Effector memory CD8-positive, alpha-beta T cell (primary cell): ENCODE data around the gene STX11.
"Not testable (repeated sequence)": the region's sequence is repeated elsewhere in the genome, so short reads cannot be mapped to it uniquely, and the experiment has no call there.

Experiments used
- ATAC-seq: fragments of 150-1000 bp; cut with Tn5 transposase; replicated peaks from 2 replicates; pipeline ENCODE4 v1.10.0; 2021; ENCODE audit warnings: mild to moderate bottlenecking, moderate library complexity
- DNase-seq, 3 experiments: peaks; one replicate each; pipeline ENCODE4 v3.0.0; 2021
- H3K27ac Mint-ChIP-seq, 2 donors: one replicate each; pipeline ENCODE4 v1.8.0; 2022; ENCODE audit warnings: mild to moderate bottlenecking in 2 of 2, mixed read lengths in 2 of 2, moderate library complexity in 2 of 2
- H3K27me3 Mint-ChIP-seq, 2 donors: one replicate each; pipeline ENCODE4 v1.8.0; 2022; ENCODE audit warnings: mixed read lengths in 2 of 2
- H3K36me3 Mint-ChIP-seq: one replicate; pipeline ENCODE4 v1.8.0; 2022; ENCODE audit warnings: mild to moderate bottlenecking, moderate library complexity, mixed read lengths; ENCODE audit not compliant: insufficient read depth
- H3K4me1 Mint-ChIP-seq, 2 donors: one replicate each; pipeline ENCODE4 v1.8.0; 2022; ENCODE audit warnings: low read depth in 2 of 2, mixed read lengths in 2 of 2
- H3K4me3 Mint-ChIP-seq, 2 donors: one replicate each; pipeline ENCODE4 v1.8.0; 2022; ENCODE audit warnings: mild to moderate bottlenecking in 2 of 2, mixed read lengths in 2 of 2, moderate library complexity in 2 of 2
- H3K9me3 Mint-ChIP-seq, 2 donors: one replicate each; pipeline ENCODE4 v1.8.0; 2022; ENCODE audit warnings: mixed read lengths in 2 of 2

STX11 gene

DNA sequence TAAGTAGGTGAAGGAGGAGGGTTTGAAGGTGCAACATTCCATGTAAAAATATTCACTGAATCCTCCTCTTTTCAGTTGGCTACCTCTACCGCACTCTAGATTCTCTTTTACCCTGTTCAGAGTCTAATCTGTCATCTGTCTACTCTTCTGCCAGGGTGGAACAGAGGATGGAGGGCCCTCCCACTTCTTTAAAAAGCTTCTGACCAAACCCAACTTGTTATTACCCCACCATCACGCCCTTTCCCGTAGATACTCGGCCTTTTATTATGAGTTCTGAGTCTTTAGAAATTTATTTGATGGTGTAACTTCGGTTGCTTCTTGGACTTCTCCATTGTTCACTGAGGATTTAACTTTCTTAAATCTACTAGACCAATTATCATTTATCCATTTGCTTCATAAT, 11.7 kb downstream of the STX11 start:
- no peak overlapping the region for H3K27ac Mint-ChIP-seq
- ATAC-seq (no peak), DNase-seq (no peak)
- peaks cover 15 to 22% of the 10 kb centered on the region in 2 donors for H3K4me1 Mint-ChIP-seq
- no peak overlapping the region for H3K4me3 Mint-ChIP-seq
- no peaks in the 10 kb centered on the region for H3K9me3 Mint-ChIP-seq
- no peaks in the 10 kb centered on the region for H3K27me3 Mint-ChIP-seq
- H3K36me3 Mint-ChIP-seq = peaks cover 21% of the 10 kb centered on the region

DNA sequence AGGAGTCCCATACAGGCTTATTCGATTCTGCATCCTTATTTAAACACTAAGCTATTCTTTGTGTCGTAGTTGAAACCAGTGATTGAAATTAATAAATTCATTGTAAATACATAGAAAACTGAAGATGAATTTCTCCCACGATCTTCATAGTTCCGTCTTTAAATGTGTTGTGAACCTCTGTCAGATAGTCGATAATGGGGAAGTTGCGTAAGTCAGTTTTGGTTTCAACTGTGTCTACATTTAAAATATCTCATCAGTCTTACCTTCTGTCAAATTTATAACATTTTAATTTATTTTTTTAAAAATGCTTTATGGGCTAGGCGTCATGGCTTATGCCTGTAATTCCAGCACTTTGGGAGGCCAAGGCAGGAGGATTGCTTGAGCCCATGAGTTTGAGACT, 12.7 kb downstream of the STX11 start:
- Mint-ChIP-seq H3K4me1 (peaks cover 14 to 19% of the 10 kb centered on the region in 2 donors), H3K36me3 (peaks cover 12% of the 10 kb centered on the region), H3K27me3 (no peaks in the 10 kb centered on the region), H3K4me3 (no peak overlapping the region), H3K9me3 (no peaks in the 10 kb centered on the region), H3K27ac (no peak overlapping the region)
- no peak for ATAC-seq
- no peak for DNase-seq

DNA sequence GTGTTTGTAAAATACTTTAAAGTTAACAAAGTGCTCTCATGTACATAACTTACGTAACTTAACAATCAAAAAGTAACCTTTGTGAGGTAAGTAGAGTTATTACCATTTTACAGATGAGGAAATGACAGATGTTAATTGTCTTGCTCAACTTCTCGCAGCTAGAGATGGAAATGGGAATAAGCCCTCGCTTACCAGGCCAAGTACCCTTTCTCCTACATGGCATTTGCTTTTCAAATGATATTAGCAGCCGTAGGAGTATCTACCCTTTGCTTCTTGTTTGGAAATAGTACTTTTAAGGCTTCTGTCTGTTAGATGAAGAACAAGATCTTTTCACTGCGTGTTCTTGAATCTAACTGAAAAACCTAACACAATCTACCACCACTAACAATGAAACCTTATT, 15.5 kb downstream of the STX11 start:
- Mint-ChIP-seq H3K4me1 (peaks cover 18 to 19% of the 10 kb centered on the region in 2 donors), H3K36me3 (peaks cover 22% of the 10 kb centered on the region), H3K9me3 (no peaks in the 10 kb centered on the region), H3K4me3 (no peak overlapping the region), H3K27ac (no peak overlapping the region), H3K27me3 (no peaks in the 10 kb centered on the region)
- ATAC-seq = no peak
- no peak for DNase-seq

DNA sequence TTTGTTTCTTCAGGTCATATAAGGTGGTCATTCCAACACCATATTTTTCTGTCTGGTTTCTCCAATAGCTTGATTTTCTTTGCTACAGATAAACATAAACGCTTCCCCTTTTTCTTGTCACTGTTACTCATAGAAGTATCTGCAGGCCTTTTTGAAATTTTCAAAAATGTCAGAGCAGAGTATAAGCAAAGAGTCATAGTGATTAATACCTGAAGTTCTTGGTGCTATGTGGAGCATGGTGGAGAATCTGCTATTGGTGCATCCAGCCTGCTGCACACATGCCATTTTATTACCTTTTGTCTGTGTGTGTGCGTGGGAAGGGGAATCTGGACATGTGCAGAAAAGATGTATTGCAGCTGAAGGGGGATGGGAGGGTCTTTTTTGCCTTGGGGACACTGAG, 19.7 kb downstream of the STX11 start:
- no peak overlapping the region for H3K4me3 Mint-ChIP-seq
- H3K27me3 Mint-ChIP-seq = no peaks in the 10 kb centered on the region
- no peak for ATAC-seq
- peaks cover 14 to 22% of the 10 kb centered on the region in 2 donors for H3K4me1 Mint-ChIP-seq
- H3K9me3 Mint-ChIP-seq = no peaks in the 10 kb centered on the region
- peaks cover 29% of the 10 kb centered on the region for H3K36me3 Mint-ChIP-seq
- DNase-seq = no peak
- peak overlapping the region in 1 of 2 donors; percentile 16 for H3K27ac Mint-ChIP-seq

DNA sequence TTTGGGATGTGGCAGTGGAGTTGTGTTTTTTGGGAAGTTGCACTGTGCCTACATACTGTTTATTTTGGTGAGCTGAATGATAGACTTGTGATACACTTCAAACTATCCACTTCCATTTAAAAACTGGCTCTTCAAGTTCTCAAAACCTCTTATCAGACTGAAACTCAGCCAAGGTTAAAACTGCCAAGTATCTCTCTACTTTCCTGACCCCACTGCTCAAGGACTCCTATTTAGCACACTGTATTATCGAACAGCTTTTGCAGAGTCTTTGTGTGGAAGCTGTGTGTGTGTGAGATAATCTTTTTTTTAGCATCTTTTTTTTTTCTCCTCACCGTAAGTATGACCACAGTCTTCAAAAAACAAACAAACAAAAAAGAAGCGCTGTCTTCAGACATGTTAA, 21.1 kb downstream of the STX11 start:
- H3K36me3 Mint-ChIP-seq = peaks cover 36% of the 10 kb centered on the region

DNA sequence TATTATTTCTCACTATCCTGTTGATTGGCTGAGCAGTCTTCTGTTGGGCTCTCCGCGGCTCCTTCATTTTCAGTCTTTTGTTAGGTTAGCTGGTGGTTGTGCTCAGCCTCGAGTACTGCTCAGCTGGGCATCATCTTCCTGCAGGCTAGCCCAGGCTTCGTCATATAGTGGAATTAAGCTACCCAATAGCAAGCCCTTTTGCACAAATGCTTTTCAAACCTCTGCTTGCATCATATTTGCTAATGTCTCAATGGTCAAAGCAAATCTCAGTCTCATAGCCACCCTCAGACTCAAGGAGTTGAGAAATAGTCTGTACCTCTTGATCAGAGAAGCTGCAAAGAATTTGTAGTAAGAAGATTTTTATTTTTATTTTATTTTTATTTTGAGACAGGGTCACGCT, 23.7 kb downstream of the STX11 start:
- no peak overlapping the region for H3K4me3 Mint-ChIP-seq
- H3K27ac Mint-ChIP-seq = peak overlapping the region in 1 of 2 donors; percentile 53
- ATAC-seq (no peak), DNase-seq (no peak)
- no peaks in the 10 kb centered on the region for H3K27me3 Mint-ChIP-seq
- H3K9me3 Mint-ChIP-seq = no peaks in the 10 kb centered on the region
- H3K36me3 Mint-ChIP-seq = peaks cover 29% of the 10 kb centered on the region
- peaks cover 10 to 38% of the 10 kb centered on the region in 2 donors for H3K4me1 Mint-ChIP-seq

More for the DNA sequence above, 21.1 kb downstream of the STX11 start:
- DNase-seq (no peak), ATAC-seq (no peak)
- Mint-ChIP-seq H3K27me3 (no peaks in the 10 kb centered on the region), H3K27ac (peak overlapping the region in 1 of 2 donors; percentile 54), H3K9me3 (no peaks in the 10 kb centered on the region), H3K4me3 (no peak overlapping the region), H3K4me1 (peaks cover 14 to 22% of the 10 kb centered on the region in 2 donors)

DNA sequence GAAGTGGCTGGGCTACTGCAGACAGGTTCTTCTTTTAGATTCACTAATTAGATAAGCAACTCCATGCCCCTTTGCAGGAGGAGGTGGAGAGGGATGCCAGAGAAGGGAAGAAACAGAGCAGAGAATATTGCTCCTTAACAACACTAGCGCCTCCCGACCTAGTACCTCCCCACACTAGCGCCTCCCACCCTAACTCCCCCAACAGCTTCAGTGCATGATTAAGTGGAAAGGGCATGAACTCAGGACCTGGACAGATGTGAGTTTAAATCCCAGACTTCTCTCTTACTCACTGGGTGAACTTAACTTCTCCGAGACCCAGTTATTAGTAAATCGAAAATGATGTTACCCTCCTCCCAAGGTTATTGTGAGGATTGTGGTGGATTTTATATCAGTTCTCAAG, 25.7 kb downstream of the STX11 start:
- no peak for DNase-seq
- no peak for ATAC-seq
- Mint-ChIP-seq H3K27me3 (no peaks in the 10 kb centered on the region), H3K4me1 (peaks cover 16 to 52% of the 10 kb centered on the region in 2 donors), H3K9me3 (no peaks in the 10 kb centered on the region), H3K36me3 (peaks cover 19% of the 10 kb centered on the region), H3K27ac (peak overlapping the region in 1 of 2 donors; percentile 47), H3K4me3 (no peak overlapping the region)

DNA sequence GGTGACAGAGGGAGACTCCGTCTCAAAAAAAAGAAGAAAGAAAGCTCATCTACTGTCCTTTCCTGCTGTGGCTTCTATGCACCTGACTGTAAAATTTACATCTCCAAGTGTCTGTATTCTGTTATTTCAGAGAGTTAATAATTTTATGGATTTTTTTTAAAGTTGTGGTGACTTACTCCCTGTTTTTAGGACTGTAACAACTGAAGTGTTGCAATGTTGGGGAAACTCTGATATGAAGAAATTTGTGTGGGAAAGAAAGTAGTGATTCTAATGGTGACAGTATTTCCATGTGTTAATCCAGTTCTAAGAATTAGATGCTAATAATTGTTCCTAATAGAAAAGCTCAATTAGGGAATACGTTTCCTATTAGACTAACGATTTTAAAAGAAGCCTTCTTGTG, 27.4 kb downstream of the STX11 start:
- no peaks in the 10 kb centered on the region for H3K9me3 Mint-ChIP-seq
- H3K4me3 Mint-ChIP-seq = no peak overlapping the region
- no peak for ATAC-seq
- no peak for DNase-seq
- no peaks in the 10 kb centered on the region for H3K27me3 Mint-ChIP-seq
- H3K4me1 Mint-ChIP-seq = peaks cover 19 to 53% of the 10 kb centered on the region in 2 donors
- H3K27ac Mint-ChIP-seq = peak overlapping the region in 1 of 2 donors; percentile 53
- peaks cover 24% of the 10 kb centered on the region for H3K36me3 Mint-ChIP-seq

DNA sequence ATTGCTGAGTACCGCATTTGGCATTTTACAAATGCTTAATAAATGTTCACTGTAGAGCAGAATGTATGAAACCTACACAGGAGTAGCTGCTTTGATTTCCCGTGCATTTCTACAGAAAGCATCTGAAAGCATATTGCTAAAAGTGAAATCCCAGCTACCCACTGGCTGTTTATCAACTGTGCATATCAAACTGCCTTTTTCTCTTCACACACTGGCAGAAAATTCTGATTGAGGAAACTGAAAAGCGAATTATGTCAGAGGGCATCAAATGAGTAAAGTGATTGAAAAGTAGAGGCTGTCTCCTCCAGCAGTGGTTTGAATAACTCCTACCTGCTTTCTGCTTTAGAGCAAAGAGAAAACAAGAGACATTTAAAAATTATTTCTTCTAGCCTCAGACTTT, 28.0 kb downstream of the STX11 start:
- ATAC-seq (no peak), DNase-seq (no peak)
- Mint-ChIP-seq H3K36me3 (peaks cover 23% of the 10 kb centered on the region), H3K4me3 (no peak overlapping the region), H3K4me1 (peaks cover 20 to 55% of the 10 kb centered on the region in 2 donors), H3K9me3 (no peaks in the 10 kb centered on the region), H3K27me3 (no peaks in the 10 kb centered on the region), H3K27ac (peak overlapping the region; percentile 36 to 64)

DNA sequence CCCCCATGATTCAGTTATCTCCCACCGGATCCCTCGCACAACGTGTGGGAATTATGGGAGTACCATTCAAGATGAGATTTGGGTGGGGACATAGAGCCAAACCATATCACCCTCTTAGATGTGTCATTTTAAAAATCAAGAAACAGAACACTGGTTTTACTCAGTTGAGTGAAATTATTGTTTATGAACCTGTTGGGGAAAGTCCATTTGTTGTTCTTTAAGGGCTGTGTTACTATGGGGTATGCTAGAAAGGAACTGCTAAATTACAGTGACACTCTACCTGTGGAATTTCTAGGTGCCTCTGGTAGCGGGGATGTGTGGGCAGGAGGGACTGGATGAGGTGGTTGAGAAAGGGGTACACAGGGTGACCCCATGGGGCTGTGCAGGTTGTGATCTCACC, 28.9 kb downstream of the STX11 start:
- Mint-ChIP-seq H3K4me3 (peak overlapping the region in 1 of 2 donors; percentile 10), H3K27me3 (no peaks in the 10 kb centered on the region), H3K36me3 (peaks cover 16% of the 10 kb centered on the region), H3K9me3 (no peaks in the 10 kb centered on the region), H3K27ac (peak overlapping the region; percentile 36 to 64), H3K4me1 (peaks cover 20 to 51% of the 10 kb centered on the region in 2 donors)
- ATAC-seq (no peak), DNase-seq (no peak)

DNA sequence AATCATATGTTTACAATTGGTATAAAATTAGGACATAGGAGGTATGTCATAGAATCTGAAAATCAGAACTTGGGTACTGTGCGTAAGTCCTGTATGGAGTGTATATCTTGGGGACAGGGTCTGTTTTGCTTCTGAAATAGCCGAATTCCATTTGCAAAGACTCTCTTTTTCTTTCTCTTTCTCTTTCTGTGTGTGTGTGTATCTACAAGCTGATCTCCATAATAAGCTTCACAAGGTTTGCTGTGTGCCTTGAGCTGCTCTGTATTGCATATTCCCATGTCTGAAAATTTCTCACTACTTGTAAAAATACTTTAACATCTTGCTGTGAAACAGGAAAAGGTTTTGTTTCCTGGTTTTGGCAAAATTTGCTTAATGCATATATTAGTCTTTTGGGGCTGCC, 29.5 kb downstream of the STX11 start:
- Mint-ChIP-seq H3K4me1 (peaks cover 20 to 51% of the 10 kb centered on the region in 2 donors), H3K9me3 (no peaks in the 10 kb centered on the region), H3K36me3 (peaks cover 16% of the 10 kb centered on the region), H3K27ac (peak overlapping the region; percentile 36 to 64), H3K27me3 (no peaks in the 10 kb centered on the region), H3K4me3 (peak overlapping the region in 1 of 2 donors; percentile 10)
- ATAC-seq (peak; percentile 36), DNase-seq (no peak)

DNA sequence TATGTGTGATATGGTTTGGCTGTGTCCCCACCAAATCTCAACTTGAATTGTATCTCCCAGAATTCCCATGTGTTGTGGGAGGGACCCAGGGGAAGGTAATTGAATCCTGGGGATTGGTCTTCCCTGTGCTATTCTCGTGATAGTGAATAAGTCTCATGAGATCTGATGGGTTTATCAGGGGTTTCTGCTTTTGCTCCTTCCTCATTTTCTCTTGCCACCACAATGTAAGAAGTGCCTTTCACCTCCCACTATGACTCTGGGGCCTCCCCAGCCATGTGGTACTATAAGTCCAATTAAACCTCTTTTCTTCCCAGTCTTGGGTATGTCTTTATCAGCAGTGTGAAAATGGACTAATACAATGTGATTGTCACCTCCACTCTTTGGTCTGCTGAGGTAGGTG, 30.0 kb downstream of the STX11 start:
- not testable (repeated sequence) for DNase-seq, H3K27me3 Mint-ChIP-seq, H3K9me3 Mint-ChIP-seq, ATAC-seq
- Mint-ChIP-seq H3K4me1 (peaks cover 20 to 51% of the 10 kb centered on the region in 2 donors), H3K27ac (peak overlapping the region in 1 of 2 donors; percentile 65), H3K36me3 (peaks cover 14% of the 10 kb centered on the region), H3K4me3 (peak overlapping the region in 1 of 2 donors; percentile 10)

DNA sequence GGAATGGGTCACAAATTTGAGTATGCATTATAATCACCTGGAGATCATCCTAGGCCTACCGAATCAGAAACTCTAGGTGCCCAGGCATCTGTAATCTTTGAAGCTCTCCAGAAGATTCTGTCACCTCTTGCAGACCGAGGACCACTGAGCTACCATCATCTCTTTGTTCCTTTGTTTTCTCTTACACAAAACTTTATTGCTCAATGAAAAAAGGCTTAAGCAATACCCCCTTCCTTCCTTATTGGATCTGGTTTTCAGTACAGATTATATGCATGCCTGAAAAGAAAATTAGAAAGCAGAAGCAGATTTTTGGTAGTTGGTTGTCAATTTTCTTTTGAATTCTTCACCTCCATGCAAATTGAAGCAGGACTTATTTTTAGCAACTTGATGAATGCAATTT, 31.3 kb downstream of the STX11 start:
- no peak overlapping the region for H3K4me3 Mint-ChIP-seq
- H3K27ac Mint-ChIP-seq = no peak overlapping the region
- H3K4me1 Mint-ChIP-seq = peaks cover 20 to 51% of the 10 kb centered on the region in 2 donors
- ATAC-seq (no peak), DNase-seq (no peak)
- peaks cover 10% of the 10 kb centered on the region for H3K36me3 Mint-ChIP-seq
- H3K27me3 Mint-ChIP-seq = no peaks in the 10 kb centered on the region
- no peaks in the 10 kb centered on the region for H3K9me3 Mint-ChIP-seq

DNA sequence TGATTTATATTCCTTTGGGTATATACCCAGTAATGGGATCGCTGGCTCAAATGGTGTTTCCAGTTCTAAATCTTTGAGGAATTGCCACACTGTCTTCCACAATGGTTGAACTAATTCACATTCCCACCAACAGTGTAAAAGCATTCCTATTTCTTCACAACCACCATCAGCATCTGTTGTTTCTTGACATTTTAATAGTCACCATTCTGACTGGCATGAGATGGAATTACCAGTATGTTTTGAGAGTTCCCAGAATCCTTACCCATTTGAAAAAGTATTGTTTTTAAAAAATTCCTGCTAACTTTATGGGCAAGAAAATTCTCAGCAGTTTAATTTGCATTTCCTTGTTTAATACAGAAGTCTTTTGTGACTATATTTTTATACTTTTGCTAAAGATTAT, 33.9 kb downstream of the STX11 start:
- H3K4me3 Mint-ChIP-seq, H3K27me3 Mint-ChIP-seq, DNase-seq, H3K27ac Mint-ChIP-seq, H3K9me3 Mint-ChIP-seq, ATAC-seq: not testable (repeated sequence)
- Mint-ChIP-seq H3K4me1 (peaks cover 15 to 30% of the 10 kb centered on the region in 2 donors), H3K36me3 (peaks cover 35% of the 10 kb centered on the region)
